CD4-positive, alpha-beta T cell (primary cell): ENCODE results near the gene HMCN1. TPM values are rescaled to one million over a fixed set of nuclear protein-coding genes. Genes with fewer than 3 reads are reported as not detected.

Experiments used
- ATAC-seq: fragments of 200-7000 bp; cut with Tn5 transposase; one replicate; pipeline ENCODE4 v1.10.0; 2022; ENCODE audit warnings: mild to moderate bottlenecking; ENCODE audit not compliant: poor library complexity
- CTCF ChIA-PET: fragments of 350-600 bp; sonication (Branson Sonifier 250); formaldehyde crosslinking; loops from one replicate; lab custom pipeline; 2021; ENCODE audit warnings: antibody characterized with exemption, inconsistent platforms; lab: Charles Lee
- POLR2A ChIA-PET: fragments of 350-600 bp; sonication (Branson Sonifier 250); formaldehyde crosslinking; loops from one replicate; lab custom pipeline; 2021; ENCODE audit warnings: antibody characterized with exemption, inconsistent platforms; lab: Charles Lee
- DNase-seq, 14 experiments: peaks; one replicate each; pipeline ENCODE4 v3.0.0-alpha.2; 2013 to 2020; ENCODE audit warnings: mixed read lengths in 2 of 14
- H3K27ac ChIP-seq, 2 donors: one replicate each; pipeline versions ENCODE4 v1.5.1 to v1.7.0; 2013; ENCODE audit warnings: low read length in 2 of 2, low read depth in 1 of 2, mild to moderate bottlenecking in 1 of 2
- H3K27me3 ChIP-seq, 2 experiments: 1 replicate in 1 of 2; 2 replicates in 1 of 2; pipeline versions ENCODE4 v1.6.1 to v1.7.0; 2013; ENCODE audit warnings: low read length in 2 of 2, control low read depth in 1 of 2, mild to moderate bottlenecking in 1 of 2, moderate library complexity in 1 of 2; ENCODE audit not compliant: insufficient read depth in 2 of 2, control insufficient read depth in 1 of 2
- H3K36me3 ChIP-seq: one replicate; pipeline ENCODE4 v1.6.1; 2013; ENCODE audit warnings: low read length, control low read depth; ENCODE audit not compliant: insufficient read depth
- H3K4me1 ChIP-seq: one replicate; pipeline ENCODE4 v1.6.1; 2013; ENCODE audit warnings: low read length, control low read depth; ENCODE audit not compliant: insufficient read depth
- H3K4me3 ChIP-seq: one replicate; pipeline ENCODE4 v1.5.1; 2013; ENCODE audit warnings: mild to moderate bottlenecking, low read length, moderate library complexity
- H3K9me3 ChIP-seq, 2 experiments: 1 replicate in 1 of 2; 2 replicates in 1 of 2; pipeline versions ENCODE4 v1.6.1 to v1.7.0; 2013; ENCODE audit warnings: low read length in 2 of 2, mild to moderate bottlenecking in 2 of 2, control low read depth in 1 of 2, moderate library complexity in 1 of 2; ENCODE audit not compliant: control insufficient read depth in 1 of 2, insufficient read depth in 1 of 2
- H3K27ac Mint-ChIP-seq: one replicate; pipeline ENCODE4 v1.8.0; 2020; ENCODE audit warnings: mixed read lengths
- H3K27me3 Mint-ChIP-seq: one replicate; pipeline ENCODE4 v1.8.0; 2021; ENCODE audit warnings: mixed read lengths
- H3K36me3 Mint-ChIP-seq: one replicate; pipeline ENCODE4 v1.8.0; 2021; ENCODE audit warnings: low read depth, mixed read lengths
- H3K4me1 Mint-ChIP-seq: one replicate; pipeline ENCODE4 v1.8.0; 2021; ENCODE audit warnings: low read depth, mixed read lengths
- H3K4me3 Mint-ChIP-seq: one replicate; pipeline ENCODE4 v1.8.0; 2020; ENCODE audit warnings: mild to moderate bottlenecking, mixed read lengths
- H3K9me3 Mint-ChIP-seq: one replicate; pipeline ENCODE4 v1.8.0; 2020; ENCODE audit warnings: mixed read lengths
- intact Hi-C, 2 experiments: fragments of 100-400 bp; cut with DNase I in 1 of 2; cut with micrococcal nuclease in 1 of 2; formaldehyde crosslinking; loops; one replicate each; pipeline versions ENCODE4 v1.15.1 to v1.9.0; 2023 to 2025; cut with DNase I, micrococcal nuclease
- total RNA-seq, 174 experiments: library from RNA in 2 of 174; stranded (reverse) in 2 of 174; gene quantifications; one replicate each; pipeline ENCODE4 v1.2.3 and lab custom pipeline; 2021 to 2026
- TF ChIP-seq, protein P1 (sequence below): fragments of 200-600 bp; IDR thresholded peaks from one replicate; pipeline ENCODE4 v1.8.0; 2022; ENCODE audit warnings: antibody characterized with exemption, mild to moderate bottlenecking

The HMCN1 gene
- total RNA-seq, 2 experiments from 2014 or later = 0.14 TPM

GRCh38 chr1:186016856-186017255 is 282.7 kb downstream of the HMCN1 start:
- intact Hi-C loops = no loop called here
- Histone ChIP-seq H3K36me3 (no peaks in the 10 kb centered on the region), H3K9me3 (no peaks in the 10 kb centered on the region), H3K27me3 (no peaks in the 10 kb centered on the region), H3K27ac (no peak overlapping the region), H3K4me3 (no peak overlapping the region), H3K4me1 (no peaks in the 10 kb centered on the region)
- CTCF ChIA-PET = no interaction called here
- H3K36me3 Mint-ChIP-seq = no peaks in the 10 kb centered on the region
- POLR2A ChIA-PET = no interaction called here
- no peaks in the 10 kb centered on the region for H3K27me3 Mint-ChIP-seq
- TF ChIP-seq, protein P1, sequence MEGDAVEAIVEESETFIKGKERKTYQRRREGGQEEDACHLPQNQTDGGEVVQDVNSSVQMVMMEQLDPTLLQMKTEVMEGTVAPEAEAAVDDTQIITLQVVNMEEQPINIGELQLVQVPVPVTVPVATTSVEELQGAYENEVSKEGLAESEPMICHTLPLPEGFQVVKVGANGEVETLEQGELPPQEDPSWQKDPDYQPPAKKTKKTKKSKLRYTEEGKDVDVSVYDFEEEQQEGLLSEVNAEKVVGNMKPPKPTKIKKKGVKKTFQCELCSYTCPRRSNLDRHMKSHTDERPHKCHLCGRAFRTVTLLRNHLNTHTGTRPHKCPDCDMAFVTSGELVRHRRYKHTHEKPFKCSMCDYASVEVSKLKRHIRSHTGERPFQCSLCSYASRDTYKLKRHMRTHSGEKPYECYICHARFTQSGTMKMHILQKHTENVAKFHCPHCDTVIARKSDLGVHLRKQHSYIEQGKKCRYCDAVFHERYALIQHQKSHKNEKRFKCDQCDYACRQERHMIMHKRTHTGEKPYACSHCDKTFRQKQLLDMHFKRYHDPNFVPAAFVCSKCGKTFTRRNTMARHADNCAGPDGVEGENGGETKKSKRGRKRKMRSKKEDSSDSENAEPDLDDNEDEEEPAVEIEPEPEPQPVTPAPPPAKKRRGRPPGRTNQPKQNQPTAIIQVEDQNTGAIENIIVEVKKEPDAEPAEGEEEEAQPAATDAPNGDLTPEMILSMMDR = no peak
- no peaks in the 10 kb centered on the region for H3K9me3 Mint-ChIP-seq
- no peak for DNase-seq
- H3K4me3 Mint-ChIP-seq = no peak overlapping the region
- no peak for ATAC-seq
- no peak overlapping the region for H3K27ac Mint-ChIP-seq
- no peaks in the 10 kb centered on the region for H3K4me1 Mint-ChIP-seq

GRCh38 chr1:186022184-186022583 is 288.0 kb downstream of the HMCN1 start:
- ChIA-PET POLR2A (no interaction called here), CTCF (no interaction called here)
- no peak overlapping the region for H3K27ac Mint-ChIP-seq
- no peaks in the 10 kb centered on the region for H3K27me3 Mint-ChIP-seq
- no peaks in the 10 kb centered on the region for H3K4me1 Mint-ChIP-seq
- no peaks in the 10 kb centered on the region for H3K4me1 ChIP-seq
- no peak overlapping the region for H3K27ac ChIP-seq
- DNase-seq (no peak), ATAC-seq (no peak)
- intact Hi-C loops = no loop called here
- H3K36me3 ChIP-seq = no peaks in the 10 kb centered on the region
- no peak overlapping the region for H3K4me3 Mint-ChIP-seq
- H3K36me3 Mint-ChIP-seq = no peaks in the 10 kb centered on the region
- TF ChIP-seq, protein P1 = no peak
- H3K4me3 ChIP-seq = no peak overlapping the region
- no peaks in the 10 kb centered on the region for H3K27me3 ChIP-seq
- no peaks in the 10 kb centered on the region for H3K9me3 ChIP-seq
- H3K9me3 Mint-ChIP-seq = no peaks in the 10 kb centered on the region

GRCh38 chr1:186026946-186027345 is 292.8 kb downstream of the HMCN1 start:
- TF ChIP-seq, protein P1 = no peak
- intact Hi-C loops = no loop called here

More at GRCh38 chr1:186026946-186027345, 292.8 kb downstream of the HMCN1 start:
- H3K4me1 ChIP-seq = no peaks in the 10 kb centered on the region
- H3K27ac ChIP-seq = no peak overlapping the region
- no peaks in the 10 kb centered on the region for H3K27me3 ChIP-seq
- Mint-ChIP-seq H3K4me1 (no peaks in the 10 kb centered on the region), H3K36me3 (no peaks in the 10 kb centered on the region), H3K27ac (no peak overlapping the region), H3K27me3 (no peaks in the 10 kb centered on the region), H3K4me3 (no peak overlapping the region), H3K9me3 (peaks cover 10% of the 10 kb centered on the region)
- CTCF ChIA-PET = no interaction called here
- peaks cover 0 to 4% of the 10 kb centered on the region in 2 experiments for H3K9me3 ChIP-seq
- no peak for DNase-seq
- no peaks in the 10 kb centered on the region for H3K36me3 ChIP-seq
- H3K4me3 ChIP-seq = no peak overlapping the region
- POLR2A ChIA-PET = no interaction called here
- no peak for ATAC-seq
